GM18499 (cell line): ENCODE measurements around the gene KCNMB2.

Source experiments
- ATAC-seq: cut with Tn5 transposase; IDR thresholded peaks from one replicate; pipeline ENCODE4 v1.9.1; 2021; ENCODE audit warnings: moderate number of reproducible peaks; ENCODE audit not compliant: insufficient read depth, unreplicated experiment

Gene KCNMB2

GRCh38 chr3:178631950-178632349 is 95.7 kb downstream of the KCNMB2 start:
- ATAC-seq: no peak

GRCh38 chr3:178634975-178635374 is 98.7 kb downstream of the KCNMB2 start:
- ATAC-seq: no peak

- no peak for ATAC-seq
These were observed 101.6 kb downstream of the KCNMB2 start for GRCh38 chr3:178637802-178638201.

GRCh38 chr3:178645503-178645902 is 109.3 kb downstream of the KCNMB2 start:
- no peak for ATAC-seq

- no peak for ATAC-seq
These were observed 110.1 kb downstream of the KCNMB2 start for GRCh38 chr3:178646186-178646862.

- no peak for ATAC-seq
These were observed 119.3 kb downstream of the KCNMB2 start for GRCh38 chr3:178655488-178655887.

GRCh38 chr3:178658694-178659325 is 122.6 kb downstream of the KCNMB2 start:
- ATAC-seq: no peak

- ATAC-seq: peak; percentile 89
These were observed 127.1 kb downstream of the KCNMB2 start for GRCh38 chr3:178663201-178663934.

- ATAC-seq: no peak
These were observed 129.5 kb downstream of the KCNMB2 start for GRCh38 chr3:178665747-178666146.

GRCh38 chr3:178669022-178669601 is 132.9 kb downstream of the KCNMB2 start:
- ATAC-seq: no peak

GRCh38 chr3:178669758-178670157 is 133.5 kb downstream of the KCNMB2 start:
- ATAC-seq: peak; percentile 39

GRCh38 chr3:178671377-178671776 is 135.1 kb downstream of the KCNMB2 start:
- ATAC-seq: peak; percentile 12

GRCh38 chr3:178671791-178672190 is 135.6 kb downstream of the KCNMB2 start:
- ATAC-seq: peak; percentile 36

- ATAC-seq: no peak
These were observed 136.0 kb downstream of the KCNMB2 start for GRCh38 chr3:178672275-178672674.

- no peak for ATAC-seq
These were observed 137.3 kb downstream of the KCNMB2 start for GRCh38 chr3:178673529-178673928.

- no peak for ATAC-seq
These were observed 139.8 kb downstream of the KCNMB2 start for GRCh38 chr3:178676077-178676476.

- no peak for ATAC-seq
These were observed 140.9 kb downstream of the KCNMB2 start for GRCh38 chr3:178676942-178677790.

- ATAC-seq: no peak
These were observed 141.7 kb downstream of the KCNMB2 start for GRCh38 chr3:178677961-178678360.

- no peak for ATAC-seq
These were observed 143.8 kb downstream of the KCNMB2 start for GRCh38 chr3:178680037-178680436.

GRCh38 chr3:178680489-178680888 is 144.3 kb downstream of the KCNMB2 start:
- no peak for ATAC-seq
